Uterus (tissue), 4 donors: Measurements from ENCODE around the gene ABCD3. TPM values are rescaled to one million over a fixed set of nuclear protein-coding genes. Genes with fewer than 3 reads are reported as not detected.

Experiments
- DNase-seq, 2 donors: peaks; one replicate each; pipeline ENCODE4 v3.0.0-alpha.2; 2019 to 2020
- H3K27ac ChIP-seq, 2 donors: fragments of 200-600 bp; sonication (generic); 1 replicate in 1 of 2; 2 replicates in 1 of 2; pipeline ENCODE4 v1.5.1; 2016 to 2018
- H3K27me3 ChIP-seq, 2 donors: fragments of 200-600 bp; sonication (generic); one replicate each; pipeline ENCODE4 v1.5.1; 2018 to 2019; ENCODE audit warnings: control low read depth in 1 of 2
- H3K36me3 ChIP-seq, 2 donors: fragments of 200-600 bp; sonication (generic); one replicate each; pipeline ENCODE4 v1.5.1; 2019; ENCODE audit warnings: control low read depth in 1 of 2
- H3K4me1 ChIP-seq, 2 donors: fragments of 200-600 bp; sonication (generic); one replicate each; pipeline ENCODE4 v1.5.1; 2018 to 2019; ENCODE audit warnings: control low read depth in 1 of 2
- H3K4me3 ChIP-seq, 2 donors: fragments of 200-600 bp; sonication (generic); 1 replicate in 1 of 2; 2 replicates in 1 of 2; pipeline ENCODE4 v1.5.1; 2018 to 2019; ENCODE audit warnings: mild to moderate bottlenecking in 1 of 2
- H3K9me3 ChIP-seq, 2 donors: fragments of 200-600 bp; sonication (generic); one replicate each; pipeline ENCODE4 v1.5.1; 2019; ENCODE audit warnings: control low read depth in 1 of 2
- CTCF ChIP-seq, 4 experiments: fragments of 200-600 bp in 2 of 4; fragments of 450-650 bp in 2 of 4; sonication (generic) in 2 of 4; IDR thresholded peaks; one replicate each; pipeline ENCODE4 v1.5.1; 2016 to 2019; ENCODE audit warnings: antibody characterized with exemption in 4 of 4, mild to moderate bottlenecking in 2 of 4, moderate library complexity in 1 of 4
- POLR2A ChIP-seq, 2 donors: fragments of 450-650 bp; IDR thresholded peaks; one replicate each; pipeline ENCODE4 v1.6.1; 2016; ENCODE audit warnings: antibody characterized with exemption in 2 of 2, mild to moderate bottlenecking in 1 of 2, moderate library complexity in 1 of 2
- intact Hi-C: fragments of 100-400 bp; cut with DNase I; formaldehyde crosslinking; loops from one replicate; pipeline ENCODE4 v1.15.1; 2023; ENCODE audit warnings: low total_unique reads
- total RNA-seq, 4 donors: library from RNA; depleted of rRNA in 3 of 4; stranded (reverse); fragments of >200 nt in 3 of 4; gene quantifications; one replicate each; pipeline versions ENCODE4 v1.1.0 to v1.2.4, GENCODE V29; 2014 to 2023
- donor health status: DM: yes; HTN: yes; CAD: no.

Gene ABCD3
- total RNA-seq, 4 donors from 2014 or later, result 18.4 to 53.2 (median 30.7) TPM

GRCh38 chr1:94383966-94384408, 34.2 kb upstream of the ABCD3 start:
- DNase-seq, result no peak
- intact Hi-C loops, result no loop called here

GRCh38 chr1:94384485-94385265, 33.5 kb upstream of the ABCD3 start:
- H3K4me1 ChIP-seq, result no peaks in the 10 kb centered on the region
- no peak for TF ChIP-seq POLR2A (IDR thresholded peaks at IDR 0.05)
- TF ChIP-seq CTCF (IDR thresholded peaks at IDR 0.05), result no peak
- H3K9me3 ChIP-seq, result no peaks in the 10 kb centered on the region
- no peak for DNase-seq
- no peak overlapping the region for H3K4me3 ChIP-seq
- H3K36me3 ChIP-seq, result no peaks in the 10 kb centered on the region
- H3K27me3 ChIP-seq, result no peaks in the 10 kb centered on the region
- no peak overlapping the region for H3K27ac ChIP-seq
- intact Hi-C loops, result no loop called here

More at GRCh38 chr1:94383966-94384408, 34.2 kb upstream of the ABCD3 start:
- TF ChIP-seq CTCF (IDR thresholded peaks at IDR 0.05) (no peak), POLR2A (IDR thresholded peaks at IDR 0.05) (no peak)
- Histone ChIP-seq H3K27ac (no peak overlapping the region), H3K9me3 (no peaks in the 10 kb centered on the region), H3K27me3 (peaks cover 0 to 3% of the 10 kb centered on the region in 2 donors), H3K4me3 (no peak overlapping the region), H3K36me3 (no peaks in the 10 kb centered on the region), H3K4me1 (no peaks in the 10 kb centered on the region)

- no peak for TF ChIP-seq POLR2A (IDR thresholded peaks at IDR 0.05)
- TF ChIP-seq CTCF (IDR thresholded peaks at IDR 0.05), result no peak
- Histone ChIP-seq H3K27ac (no peak overlapping the region), H3K4me3 (no peak overlapping the region), H3K27me3 (no peaks in the 10 kb centered on the region), H3K9me3 (no peaks in the 10 kb centered on the region), H3K36me3 (no peaks in the 10 kb centered on the region), H3K4me1 (no peaks in the 10 kb centered on the region)
- DNase-seq, result no peak
- intact Hi-C loops, result no loop called here
Measured at GRCh38 chr1:94385308-94385929, 32.8 kb upstream of the ABCD3 start.

- DNase-seq, result no peak
- Histone ChIP-seq H3K27ac (no peak overlapping the region), H3K36me3 (no peaks in the 10 kb centered on the region), H3K27me3 (no peaks in the 10 kb centered on the region), H3K9me3 (no peaks in the 10 kb centered on the region), H3K4me3 (no peak overlapping the region), H3K4me1 (no peaks in the 10 kb centered on the region)
- intact Hi-C loops, result no loop called here
- TF ChIP-seq POLR2A (IDR thresholded peaks at IDR 0.05), result no peak
- TF ChIP-seq CTCF (IDR thresholded peaks at IDR 0.05), result no peak
Measured at GRCh38 chr1:94389298-94389697, 28.9 kb upstream of the ABCD3 start.

GRCh38 chr1:94394247-94394646, 23.9 kb upstream of the ABCD3 start:
- DNase-seq, result no peak
- Histone ChIP-seq H3K27me3 (no peaks in the 10 kb centered on the region), H3K4me1 (no peaks in the 10 kb centered on the region), H3K27ac (no peak overlapping the region), H3K36me3 (no peaks in the 10 kb centered on the region), H3K9me3 (no peaks in the 10 kb centered on the region), H3K4me3 (no peak overlapping the region)
- intact Hi-C loops, result no loop called here
- TF ChIP-seq CTCF (IDR thresholded peaks at IDR 0.05) (no peak), POLR2A (IDR thresholded peaks at IDR 0.05) (no peak)
